GM19468 (cell line): ENCODE results near the gene RHOBTB1.
A peak's percentile ranks its signal among the peaks of the same experiment; 100 is the strongest.

ENCODE experiments used
- ATAC-seq: cut with Tn5 transposase; IDR thresholded peaks from one replicate; pipeline ENCODE4 v1.9.1; 2021; ENCODE audit warnings: mild to moderate bottlenecking, moderate library complexity, moderate number of reproducible peaks; ENCODE audit not compliant: unreplicated experiment; ENCODE audit errors: extremely low read depth

The RHOBTB1 gene

GRCh38 chr10:60828489-60828852 lies 115.5 kb downstream of the RHOBTB1 start:
- ATAC-seq = no peak

GRCh38 chr10:60827791-60828488 lies 116.0 kb downstream of the RHOBTB1 start:
- no peak for ATAC-seq

- no peak for ATAC-seq
These were observed 118.5 kb downstream of the RHOBTB1 start for GRCh38 chr10:60825520-60825919.

- no peak for ATAC-seq
These were observed 120.7 kb downstream of the RHOBTB1 start for GRCh38 chr10:60823324-60823723.

GRCh38 chr10:60822809-60823208 lies 121.2 kb downstream of the RHOBTB1 start:
- ATAC-seq = no peak

GRCh38 chr10:60821656-60822055 lies 122.3 kb downstream of the RHOBTB1 start:
- no peak for ATAC-seq

GRCh38 chr10:60820093-60820754 lies 123.8 kb downstream of the RHOBTB1 start:
- ATAC-seq = peak; percentile 29
